ENCODE measurements around the gene SMIM23.

DNA sequence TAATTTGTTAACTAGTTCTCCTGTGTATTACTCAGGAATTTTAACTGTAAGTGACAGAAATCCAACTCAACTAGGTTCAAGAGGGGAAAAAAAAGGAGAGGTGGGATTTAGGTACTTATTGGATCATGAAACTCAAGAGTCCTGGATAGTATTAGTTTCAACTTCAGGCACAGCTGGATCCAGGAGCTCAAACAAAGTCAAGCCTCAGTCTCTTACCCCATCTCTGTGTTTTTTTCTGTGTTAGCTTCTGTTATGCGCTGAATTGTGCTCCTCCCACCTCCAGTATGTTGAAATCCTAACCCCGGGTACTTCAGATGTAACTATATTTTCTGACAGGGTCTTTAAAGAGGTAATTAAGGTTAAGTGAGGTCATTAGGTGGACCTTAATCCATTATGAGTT lies 53.5 kb downstream of the SMIM23 start:
- TF ChIP-seq ELF4 (IDR thresholded peaks at IDR 0.05) (no peak), BHLHE40 (IDR thresholded peaks at IDR 0.05; ENCODE audit: borderline replicate concordance) (no peak), TARDBP (IDR thresholded peaks at IDR 0.05) (no peak), NFRKB (IDR thresholded peaks at IDR 0.05) (no peak), FOXM1 (IDR thresholded peaks at IDR 0.05; ENCODE audit: borderline replicate concordance) (no peak), SUZ12 (IDR thresholded peaks at IDR 0.05) (no peak), LEF1 (IDR thresholded peaks at IDR 0.05; ENCODE audit: borderline replicate concordance) (no peak), FOXA1 (IDR thresholded peaks at IDR 0.05) (no peak), SP1 (IDR thresholded peaks at IDR 0.05) (no peak), FOXK2 (IDR thresholded peaks at IDR 0.05) (no peak), CTBP1 (IDR thresholded peaks at IDR 0.05; ENCODE audit: borderline replicate concordance) (no peak)

Measured in HEK293T (cell line).